ENCODE results near the gene CTSD.

The CTSD gene

GRCh38 chr11:1759151-1759850, 4.4 kb downstream of the CTSD start:
- TF ChIP-seq CTCF (IDR thresholded peaks at IDR 0.05): no peak
- no peak for TF ChIP-seq ZFX (IDR thresholded peaks at IDR 0.05; ENCODE audit: borderline replicate concordance)
- no peak overlapping the region for H3K27ac ChIP-seq

GRCh38 chr11:1758611-1759150, 5.0 kb downstream of the CTSD start:
- TF ChIP-seq CTCF (IDR thresholded peaks at IDR 0.05) (no peak), ZFX (IDR thresholded peaks at IDR 0.05; ENCODE audit: borderline replicate concordance) (no peak)
- no peak overlapping the region for H3K27ac ChIP-seq

- no peak overlapping the region for H3K27ac ChIP-seq
- no peak for TF ChIP-seq CTCF (IDR thresholded peaks at IDR 0.05)
- TF ChIP-seq ZFX (IDR thresholded peaks at IDR 0.05; ENCODE audit: borderline replicate concordance): no peak
Measured at GRCh38 chr11:1757861-1758610, 5.7 kb downstream of the CTSD start.

- TF ChIP-seq ZFX (IDR thresholded peaks at IDR 0.05; ENCODE audit: borderline replicate concordance) (no peak), CTCF (IDR thresholded peaks at IDR 0.05) (no peak)
- no peak overlapping the region for H3K27ac ChIP-seq
Measured at GRCh38 chr11:1756791-1757771, 6.6 kb downstream of the CTSD start.

- no peak overlapping the region for H3K27ac ChIP-seq
- TF ChIP-seq CTCF (IDR thresholded peaks at IDR 0.05) (no peak), ZFX (IDR thresholded peaks at IDR 0.05; ENCODE audit: borderline replicate concordance) (no peak)
Measured at GRCh38 chr11:1755692-1756561, 7.8 kb downstream of the CTSD start.

GRCh38 chr11:1755344-1755691, 8.4 kb downstream of the CTSD start:
- TF ChIP-seq CTCF (IDR thresholded peaks at IDR 0.05) (no peak), ZFX (IDR thresholded peaks at IDR 0.05; ENCODE audit: borderline replicate concordance) (no peak)
- no peak overlapping the region for H3K27ac ChIP-seq
